Caco-2 (cell line): ENCODE data around the gene DPY30. TPM values are rescaled to one million over a fixed set of nuclear protein-coding genes. Genes with fewer than 3 reads are reported as not detected.

ENCODE experiments used
- BruUV-seq: library from RNA; stranded (reverse); fragments of 400-500 nt; replicated peaks from 2 replicates; lab custom pipeline; 2021; lab: Mats Ljungman, UMichigan
- CTCF ChIA-PET: fragments of 300-600 bp; sonication (Branson Sonifier 250); formaldehyde crosslinking; loops from one replicate; lab custom pipeline; 2022; ENCODE audit warnings: antibody characterized with exemption; lab: Charles Lee
- POLR2A ChIA-PET: fragments of 300-600 bp; sonication (Branson Sonifier 250); formaldehyde crosslinking; loops from one replicate; lab custom pipeline; 2022; ENCODE audit warnings: antibody characterized with exemption; lab: Charles Lee
- DNase-seq, 2 experiments: peaks; one replicate each; pipeline versions ENCODE4 v3.0.0 to v3.0.0-alpha.2; 2020 to 2022
- H3K27me3 ChIP-seq: replicated peaks from 2 replicates; pipeline ENCODE4 v1.6.0; 2011; ENCODE audit warnings: low read length; ENCODE audit not compliant: control insufficient read depth, insufficient read depth
- H3K36me3 ChIP-seq: 2 replicates; pipeline ENCODE4 v1.5.1; 2011; ENCODE audit warnings: low read length; ENCODE audit not compliant: control insufficient read depth, insufficient read depth
- H3K4me1 ChIP-seq: fragments of 250-450 bp; sonication (Bioruptor Pico); 2 replicates; pipeline ENCODE4 v1.5.1; 2020; ENCODE audit warnings: mild to moderate bottlenecking
- H3K4me3 ChIP-seq: 2 replicates; pipeline ENCODE4 v1.5.1; 2011; ENCODE audit warnings: low read depth, mild to moderate bottlenecking, control low read depth, low read length
- H3K9me3 ChIP-seq: fragments of 250-450 bp; sonication (Bioruptor Pico); 2 replicates; pipeline ENCODE4 v1.5.1; 2020; ENCODE audit warnings: mild to moderate bottlenecking, moderate library complexity
- H3K27ac Mint-ChIP-seq: one replicate; pipeline ENCODE4 v1.8.0; 2022; ENCODE audit warnings: mixed read lengths; ENCODE audit not compliant: unreplicated experiment
- H3K27me3 Mint-ChIP-seq: one replicate; pipeline ENCODE4 v1.8.0; 2022; ENCODE audit warnings: mixed read lengths; ENCODE audit not compliant: insufficient read depth, unreplicated experiment
- H3K36me3 Mint-ChIP-seq: one replicate; pipeline ENCODE4 v1.8.0; 2022; ENCODE audit warnings: mild to moderate bottlenecking, mixed read lengths; ENCODE audit not compliant: insufficient read depth, unreplicated experiment
- H3K4me1 Mint-ChIP-seq: one replicate; pipeline ENCODE4 v1.8.0; 2022; ENCODE audit warnings: low read depth, mixed read lengths; ENCODE audit not compliant: unreplicated experiment
- H3K4me3 Mint-ChIP-seq: one replicate; pipeline ENCODE4 v1.8.0; 2022; ENCODE audit warnings: mild to moderate bottlenecking, moderate library complexity, mixed read lengths; ENCODE audit not compliant: unreplicated experiment
- H3K9me3 Mint-ChIP-seq: one replicate; pipeline ENCODE4 v1.8.0; 2022; ENCODE audit warnings: mixed read lengths; ENCODE audit not compliant: unreplicated experiment
- CTCF ChIP-seq, 2 experiments: fragments of 200-600 bp in 1 of 2; IDR thresholded peaks; 1 replicate in 1 of 2; 2 replicates in 1 of 2; pipeline versions ENCODE4 v1.5.1 to v1.8.0; 2011 to 2022; ENCODE audit warnings: antibody characterized with exemption in 1 of 2, control low read depth in 1 of 2, inconsistent platforms in 1 of 2, low read depth in 1 of 2, low read length in 1 of 2, mild to moderate bottlenecking in 1 of 2, moderate library complexity in 1 of 2; ENCODE audit not compliant: insufficient read depth in 1 of 2, severe bottlenecking in 1 of 2, unreplicated experiment in 1 of 2
- intact Hi-C: fragments of 100-400 bp; cut with micrococcal nuclease; formaldehyde crosslinking; loops from one replicate; pipeline ENCODE4 v1.10.0; 2022; ENCODE audit not compliant: unreplicated experiment
- total RNA-seq: library from RNA; stranded (reverse); gene quantifications from 2 replicates; pipeline ENCODE4 v1.2.3, GENCODE V29; 2022

Gene DPY30
- total RNA-seq, 1 experiment from 2014 or later, result 136 TPM

GRCh38 chr2:32005371-32005976 is 34.1 kb downstream of the DPY30 start:
- Mint-ChIP-seq H3K27ac (peak overlapping the region; percentile 10), H3K4me1 (peaks cover 28% of the 10 kb centered on the region), H3K27me3 (no peaks in the 10 kb centered on the region), H3K36me3 (peaks cover 18% of the 10 kb centered on the region), H3K9me3 (no peaks in the 10 kb centered on the region), H3K4me3 (peak overlapping the region; percentile 6)
- Histone ChIP-seq H3K27me3 (no peaks in the 10 kb centered on the region), H3K4me3 (no peak overlapping the region), H3K4me1 (peaks cover 43% of the 10 kb centered on the region), H3K36me3 (no peaks in the 10 kb centered on the region), H3K9me3 (no peaks in the 10 kb centered on the region)
- TF ChIP-seq CTCF (IDR thresholded peaks at IDR 0.05; ENCODE audit: insufficient read depth in 1 of 2, low read depth in 1 of 2, low read length in 1 of 2, severe bottlenecking in 1 of 2, unreplicated experiment in 1 of 2), result no peak
- no TSS peak for BruUV-seq
- no peak for DNase-seq
- ChIA-PET POLR2A (interaction anchor here (0.6 kb wide), 1 partner anchor 39 kb away, joined by 6 read pairs; no protein-coding TSS in a partner anchor), CTCF (interaction anchor here (0.7 kb wide), 1 partner anchor 111 kb away, joined by 4 read pairs; no protein-coding TSS in a partner anchor)
- intact Hi-C loops, result no loop called here

- Histone ChIP-seq H3K27me3 (no peaks in the 10 kb centered on the region), H3K9me3 (no peaks in the 10 kb centered on the region), H3K4me1 (peaks cover 46% of the 10 kb centered on the region), H3K36me3 (no peaks in the 10 kb centered on the region), H3K4me3 (no peak overlapping the region)
- Mint-ChIP-seq H3K9me3 (no peaks in the 10 kb centered on the region), H3K27ac (no peak overlapping the region), H3K27me3 (no peaks in the 10 kb centered on the region), H3K4me3 (no peak overlapping the region), H3K36me3 (peaks cover 14% of the 10 kb centered on the region), H3K4me1 (peaks cover 34% of the 10 kb centered on the region)
- intact Hi-C loops, result no loop called here
- DNase-seq, result no peak
- POLR2A ChIA-PET, result interaction anchor here (1.1 kb wide), 1 partner anchor 36 kb away, joined by 3 read pairs; the partner anchor contains the start of gene DPY30
- CTCF ChIA-PET, result no interaction called here
- BruUV-seq, result no TSS peak
- TF ChIP-seq CTCF (IDR thresholded peaks at IDR 0.05; ENCODE audit: insufficient read depth in 1 of 2, low read depth in 1 of 2, low read length in 1 of 2, severe bottlenecking in 1 of 2, unreplicated experiment in 1 of 2), result no peak
These were observed 35.8 kb downstream of the DPY30 start for GRCh38 chr2:32003791-32004190.

- POLR2A ChIA-PET, result no interaction called here
- peaks cover 38% of the 10 kb centered on the region for H3K4me1 ChIP-seq
- H3K27ac Mint-ChIP-seq, result no peak overlapping the region
- H3K36me3 ChIP-seq, result no peaks in the 10 kb centered on the region
- H3K4me1 Mint-ChIP-seq, result peaks cover 35% of the 10 kb centered on the region
- no peaks in the 10 kb centered on the region for H3K27me3 Mint-ChIP-seq
- intact Hi-C loops, result no loop called here
- no TSS peak for BruUV-seq
- no peaks in the 10 kb centered on the region for H3K9me3 Mint-ChIP-seq
- DNase-seq, result no peak
- no peak overlapping the region for H3K4me3 Mint-ChIP-seq
- TF ChIP-seq CTCF (IDR thresholded peaks at IDR 0.05; ENCODE audit: insufficient read depth in 1 of 2, low read depth in 1 of 2, low read length in 1 of 2, severe bottlenecking in 1 of 2, unreplicated experiment in 1 of 2), result no peak
- H3K9me3 ChIP-seq, result no peaks in the 10 kb centered on the region
- peaks cover 13% of the 10 kb centered on the region for H3K36me3 Mint-ChIP-seq
- CTCF ChIA-PET, result no interaction called here
- no peak overlapping the region for H3K4me3 ChIP-seq
- H3K27me3 ChIP-seq, result no peaks in the 10 kb centered on the region
These were observed 37.2 kb downstream of the DPY30 start for GRCh38 chr2:32002406-32002805.
